ENCODE data around the gene PSMB7.

Gene PSMB7

DNA sequence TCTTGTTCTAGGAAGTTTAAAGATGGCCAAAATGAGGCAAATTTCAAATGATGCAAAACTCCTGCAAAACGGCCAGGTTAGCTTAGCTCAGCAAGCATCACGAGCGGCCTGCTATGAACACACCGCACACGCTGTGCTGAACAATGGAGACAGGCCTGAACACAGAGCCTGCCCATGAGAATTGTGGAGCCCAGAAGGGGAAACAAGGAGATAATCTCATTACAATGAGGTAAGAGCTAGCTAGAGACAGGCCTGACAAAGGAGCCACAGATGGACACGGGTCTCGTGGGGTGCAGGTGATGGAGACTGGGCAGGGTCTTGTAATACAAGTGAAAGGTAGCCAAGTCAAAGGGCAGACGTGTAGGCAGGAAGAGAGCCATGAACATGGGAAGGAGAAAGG, 50.2 kb downstream of the PSMB7 start:
- no peak overlapping the region for H3K27ac ChIP-seq (ENCODE audit: low read depth, low read length)
- H3K36me3 ChIP-seq (ENCODE audit: control insufficient read depth, insufficient read depth, low read length), result peaks cover 5% of the 10 kb centered on the region; the same call in 1 of the 2 replicates
- H3K27me3 ChIP-seq (ENCODE audit: control insufficient read depth, insufficient read depth, low read length), result no peaks in the 10 kb centered on the region
- 0 out of 2 replicates have a peak, but pooled peaks cover 3% of the 10 kb centered on the region for H3K4me1 ChIP-seq (ENCODE audit: control insufficient read depth, insufficient read depth, low read length)
- H3K9ac ChIP-seq (ENCODE audit: low read depth, low read length), result no peak overlapping the region
- no peaks in the 10 kb centered on the region for H3K9me3 ChIP-seq (ENCODE audit: control insufficient read depth, insufficient read depth, low read length)
- no peak overlapping the region for H3K4me3 ChIP-seq (ENCODE audit: low read depth, low read length)

DNA sequence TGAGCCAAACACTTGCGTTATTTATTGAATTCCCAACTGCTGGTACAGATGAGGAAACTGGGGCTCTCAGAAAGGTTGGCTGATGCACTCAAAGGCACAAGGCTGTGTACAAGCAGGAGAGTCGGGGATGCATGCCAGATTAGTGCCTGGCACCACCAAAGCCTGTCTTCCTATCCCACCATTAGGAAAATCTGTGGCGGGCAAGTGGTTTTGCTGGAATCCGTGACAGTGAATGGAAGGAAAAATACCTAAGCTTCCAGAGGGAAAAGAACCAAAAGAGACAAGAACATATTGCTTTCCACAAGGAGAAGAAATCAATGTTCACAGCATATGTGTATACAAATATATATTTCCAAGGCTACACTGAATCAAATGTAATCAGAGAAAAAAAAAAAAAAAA, 51.1 kb downstream of the PSMB7 start:
- H3K27ac ChIP-seq (ENCODE audit: low read depth, low read length), result no peak overlapping the region
- H3K4me3 ChIP-seq (ENCODE audit: low read depth, low read length), result no peak overlapping the region
- H3K36me3 ChIP-seq (ENCODE audit: control insufficient read depth, insufficient read depth, low read length), result peaks cover 5% of the 10 kb centered on the region; the same call in 1 of the 2 replicates
- H3K9ac ChIP-seq (ENCODE audit: low read depth, low read length), result no peak overlapping the region
- H3K4me1 ChIP-seq (ENCODE audit: control insufficient read depth, insufficient read depth, low read length), result no peaks in the 10 kb centered on the region
- H3K27me3 ChIP-seq (ENCODE audit: control insufficient read depth, insufficient read depth, low read length), result no peaks in the 10 kb centered on the region
- H3K9me3 ChIP-seq (ENCODE audit: control insufficient read depth, insufficient read depth, low read length), result no peaks in the 10 kb centered on the region

DNA sequence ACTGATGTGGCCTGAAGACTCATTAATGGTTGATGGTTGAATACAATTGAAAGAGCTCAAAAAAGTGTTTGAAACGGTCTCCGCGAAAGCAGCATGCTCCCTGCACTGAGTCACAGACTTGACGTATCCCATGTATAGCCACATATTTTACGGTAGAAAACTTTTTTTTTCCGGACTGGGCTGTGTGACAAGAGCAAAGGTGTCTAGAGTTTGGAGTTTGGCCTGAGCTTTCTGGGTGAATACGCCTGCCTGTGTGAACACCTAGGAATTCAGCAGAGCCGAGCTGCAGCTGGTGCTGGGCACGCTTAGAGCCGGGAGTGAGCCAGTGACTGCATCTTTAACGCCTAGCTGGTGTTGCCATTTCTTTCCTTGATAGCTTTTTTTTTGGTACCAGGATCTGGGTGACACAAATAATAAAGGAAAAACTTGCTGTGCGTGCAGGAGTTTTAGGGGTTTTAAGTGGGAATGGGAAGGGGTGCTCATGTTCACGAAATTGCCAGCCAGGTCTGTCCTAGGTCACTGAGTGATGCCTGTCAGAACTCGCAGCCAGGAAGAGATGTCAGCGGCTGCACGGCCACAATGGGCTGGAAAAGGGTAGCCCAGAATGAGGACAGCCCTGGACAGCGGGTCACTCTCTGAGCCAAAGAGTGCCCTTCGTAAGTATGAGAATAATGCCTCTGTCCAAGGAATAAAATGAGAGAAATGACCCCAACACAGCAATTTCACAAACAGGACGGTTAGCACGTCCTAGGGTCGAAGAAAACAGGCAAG, 51.7 kb downstream of the PSMB7 start:
- Histone ChIP-seq H3K9me3 (ENCODE audit: control insufficient read depth, insufficient read depth, low read length) (no peaks in the 10 kb centered on the region), H3K9ac (ENCODE audit: low read depth, low read length) (no peak overlapping the region), H3K36me3 (ENCODE audit: control insufficient read depth, insufficient read depth, low read length) (peaks cover 5% of the 10 kb centered on the region; the same call in 1 of the 2 replicates), H3K27ac (ENCODE audit: low read depth, low read length) (no peak overlapping the region), H3K4me1 (ENCODE audit: control insufficient read depth, insufficient read depth, low read length) (no peaks in the 10 kb centered on the region), H3K4me3 (ENCODE audit: low read depth, low read length) (no peak overlapping the region), H3K27me3 (ENCODE audit: control insufficient read depth, insufficient read depth, low read length) (no peaks in the 10 kb centered on the region)

DNA sequence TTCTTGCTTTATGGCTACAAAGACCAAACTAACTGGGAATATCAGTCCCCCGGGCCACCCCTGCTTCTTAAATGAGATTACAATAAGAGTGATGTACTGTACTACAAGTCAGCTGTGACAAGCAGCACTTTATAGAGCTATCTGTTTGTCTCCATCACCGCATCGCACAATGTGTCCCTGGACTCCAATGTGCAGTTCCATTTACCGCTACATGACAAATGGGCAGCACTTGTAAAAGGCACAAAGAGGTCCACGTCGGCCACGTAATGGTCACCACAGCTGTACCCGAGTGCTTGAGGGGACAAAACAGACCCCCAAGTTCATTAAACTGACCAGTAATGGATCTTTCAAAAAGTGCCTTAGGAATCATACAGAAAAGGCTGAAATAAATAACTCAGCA, 54.1 kb downstream of the PSMB7 start:
- H3K36me3 ChIP-seq (ENCODE audit: control insufficient read depth, insufficient read depth, low read length), result peaks cover 6% of the 10 kb centered on the region; the same call in 1 of the 2 replicates
- no peak overlapping the region for H3K4me3 ChIP-seq (ENCODE audit: low read depth, low read length)
- H3K27ac ChIP-seq (ENCODE audit: low read depth, low read length), result no peak overlapping the region
- no peaks in the 10 kb centered on the region for H3K9me3 ChIP-seq (ENCODE audit: control insufficient read depth, insufficient read depth, low read length)
- H3K4me1 ChIP-seq (ENCODE audit: control insufficient read depth, insufficient read depth, low read length), result no peaks in the 10 kb centered on the region
- H3K9ac ChIP-seq (ENCODE audit: low read depth, low read length), result no peak overlapping the region
- H3K27me3 ChIP-seq (ENCODE audit: control insufficient read depth, insufficient read depth, low read length), result no peaks in the 10 kb centered on the region

DNA sequence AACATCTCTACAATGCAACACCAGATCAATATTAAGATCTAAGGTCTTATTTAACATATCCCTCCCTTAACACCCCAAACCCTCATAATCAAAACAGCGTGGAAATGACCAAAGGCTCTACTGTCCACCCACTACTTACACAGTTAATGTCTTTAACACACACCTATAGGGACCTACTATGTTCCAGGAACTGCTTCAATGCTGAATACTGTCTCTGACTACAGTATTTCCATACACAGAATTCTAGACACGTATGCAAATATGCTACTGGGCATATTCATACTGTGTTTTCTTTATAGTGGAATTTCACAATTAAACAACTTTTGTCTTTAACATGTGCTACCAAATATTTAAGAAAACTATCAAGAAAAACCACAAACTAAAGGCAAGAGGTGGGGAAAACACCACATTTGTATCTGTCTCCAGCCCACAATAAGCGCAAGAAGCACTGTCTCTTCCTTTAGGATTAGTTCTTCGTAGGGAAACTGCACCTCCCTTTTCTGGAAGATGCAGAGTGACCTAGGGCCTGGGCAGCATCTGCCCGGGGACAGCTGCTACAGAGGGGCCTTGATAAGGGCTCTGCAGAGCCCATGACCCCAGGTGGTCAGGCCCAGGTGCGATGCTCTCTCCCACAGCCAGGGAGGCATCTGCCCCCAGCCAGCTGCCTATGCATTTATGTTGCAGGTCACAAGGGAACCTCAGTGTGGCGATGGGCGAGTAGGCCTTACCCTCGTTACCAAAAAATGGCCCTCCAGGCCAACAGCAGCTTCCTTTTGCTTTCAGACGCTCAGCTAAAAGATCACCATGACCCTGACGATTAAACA, 55.2 kb downstream of the PSMB7 start:
- H3K36me3 ChIP-seq (ENCODE audit: control insufficient read depth, insufficient read depth, low read length), result peaks cover 10% of the 10 kb centered on the region; the same call in 1 of the 2 replicates
- no peak overlapping the region for H3K9ac ChIP-seq (ENCODE audit: low read depth, low read length)
- no peaks in the 10 kb centered on the region for H3K9me3 ChIP-seq (ENCODE audit: control insufficient read depth, insufficient read depth, low read length)
- no peak overlapping the region for H3K27ac ChIP-seq (ENCODE audit: low read depth, low read length)
- no peaks in the 10 kb centered on the region for H3K4me1 ChIP-seq (ENCODE audit: control insufficient read depth, insufficient read depth, low read length)
- H3K27me3 ChIP-seq (ENCODE audit: control insufficient read depth, insufficient read depth, low read length), result no peaks in the 10 kb centered on the region
- H3K4me3 ChIP-seq (ENCODE audit: low read depth, low read length), result no peak overlapping the region

DNA sequence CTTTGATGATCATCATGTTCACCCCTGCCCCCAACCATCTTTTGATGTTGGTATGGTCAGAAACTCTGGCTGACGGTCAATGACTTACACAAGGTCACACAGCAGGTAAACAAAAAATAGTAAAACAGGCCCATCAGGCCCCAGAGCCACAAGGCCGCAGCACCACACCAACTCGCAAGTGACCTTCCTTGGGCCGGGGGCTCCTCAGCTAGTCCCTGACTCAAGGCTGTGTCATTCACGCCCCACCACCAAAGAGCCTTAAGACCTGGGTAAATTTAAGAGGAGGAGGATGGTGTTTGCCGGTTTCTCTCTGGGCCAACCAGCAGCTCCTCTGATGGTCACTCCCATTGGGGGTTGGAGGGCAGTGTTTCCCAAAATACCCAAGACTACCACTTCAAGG, 55.8 kb downstream of the PSMB7 start:
- Histone ChIP-seq H3K4me3 (ENCODE audit: low read depth, low read length) (no peak overlapping the region), H3K27ac (ENCODE audit: low read depth, low read length) (no peak overlapping the region), H3K4me1 (ENCODE audit: control insufficient read depth, insufficient read depth, low read length) (no peaks in the 10 kb centered on the region), H3K27me3 (ENCODE audit: control insufficient read depth, insufficient read depth, low read length) (no peaks in the 10 kb centered on the region), H3K9ac (ENCODE audit: low read depth, low read length) (no peak overlapping the region), H3K9me3 (ENCODE audit: control insufficient read depth, insufficient read depth, low read length) (no peaks in the 10 kb centered on the region), H3K36me3 (ENCODE audit: control insufficient read depth, insufficient read depth, low read length) (peaks cover 14% of the 10 kb centered on the region)

DNA sequence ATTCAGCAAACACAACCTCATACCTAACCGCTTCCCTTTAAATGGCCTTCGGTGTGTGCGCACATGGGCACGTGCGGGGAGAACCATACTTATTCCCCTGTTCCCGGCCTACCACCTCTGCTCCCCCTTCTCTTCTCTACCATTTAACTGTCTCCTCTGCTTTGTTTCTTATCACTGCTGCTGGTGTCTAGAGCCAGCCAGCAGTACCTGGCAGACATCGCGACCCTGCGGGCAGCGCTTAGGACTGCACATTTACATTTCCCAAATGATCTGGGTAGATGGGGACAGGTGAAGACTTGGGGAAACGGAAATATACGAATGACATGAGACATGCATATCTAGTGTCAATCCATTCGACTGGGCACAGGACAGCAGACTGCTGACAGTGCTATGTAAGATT, 56.6 kb downstream of the PSMB7 start:
- peaks cover 22% of the 10 kb centered on the region for H3K36me3 ChIP-seq (ENCODE audit: control insufficient read depth, insufficient read depth, low read length)

DNA sequence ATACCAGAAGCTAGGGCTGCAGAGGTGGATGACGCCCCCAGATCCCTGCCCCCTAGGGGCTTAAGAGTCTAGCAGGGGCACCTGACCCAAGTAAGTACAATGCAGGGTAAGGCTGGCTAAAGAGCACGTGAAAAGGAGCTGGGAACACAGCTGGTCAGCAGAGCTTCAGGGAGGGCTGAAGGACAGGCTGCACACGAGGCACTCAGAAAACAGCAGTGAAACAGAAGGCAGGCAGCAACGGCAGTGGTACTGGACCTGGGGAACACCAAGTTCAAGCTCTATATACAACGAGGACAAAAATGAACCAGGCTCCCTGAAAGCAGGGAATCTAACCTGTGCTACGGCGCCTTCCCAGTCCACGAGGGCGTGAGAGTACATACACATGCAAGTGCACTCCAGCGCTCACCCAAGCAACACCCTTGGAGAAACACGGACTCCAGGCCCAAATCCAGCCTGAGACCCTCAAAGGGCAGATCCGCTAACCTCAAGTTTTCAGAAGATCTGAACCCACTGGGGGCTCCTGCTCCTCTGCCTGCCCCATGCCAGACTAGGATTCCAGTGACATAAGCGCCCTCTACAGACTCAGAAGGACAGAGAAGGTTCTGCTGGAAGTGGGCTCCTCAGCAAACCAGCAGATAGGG, 57.4 kb downstream of the PSMB7 start:
- no peaks in the 10 kb centered on the region for H3K4me1 ChIP-seq (ENCODE audit: control insufficient read depth, insufficient read depth, low read length)
- H3K36me3 ChIP-seq (ENCODE audit: control insufficient read depth, insufficient read depth, low read length), result peaks cover 30% of the 10 kb centered on the region
- H3K9me3 ChIP-seq (ENCODE audit: control insufficient read depth, insufficient read depth, low read length), result no peaks in the 10 kb centered on the region
- H3K9ac ChIP-seq (ENCODE audit: low read depth, low read length), result no peak overlapping the region
- no peak overlapping the region for H3K27ac ChIP-seq (ENCODE audit: low read depth, low read length)
- H3K4me3 ChIP-seq (ENCODE audit: low read depth, low read length), result no peak overlapping the region
- no peaks in the 10 kb centered on the region for H3K27me3 ChIP-seq (ENCODE audit: control insufficient read depth, insufficient read depth, low read length)

More for the DNA sequence above, 56.6 kb downstream of the PSMB7 start:
- Histone ChIP-seq H3K9me3 (ENCODE audit: control insufficient read depth, insufficient read depth, low read length) (no peaks in the 10 kb centered on the region), H3K4me1 (ENCODE audit: control insufficient read depth, insufficient read depth, low read length) (no peaks in the 10 kb centered on the region), H3K9ac (ENCODE audit: low read depth, low read length) (no peak overlapping the region), H3K27ac (ENCODE audit: low read depth, low read length) (no peak overlapping the region), H3K27me3 (ENCODE audit: control insufficient read depth, insufficient read depth, low read length) (no peaks in the 10 kb centered on the region), H3K4me3 (ENCODE audit: low read depth, low read length) (no peak overlapping the region)

DNA sequence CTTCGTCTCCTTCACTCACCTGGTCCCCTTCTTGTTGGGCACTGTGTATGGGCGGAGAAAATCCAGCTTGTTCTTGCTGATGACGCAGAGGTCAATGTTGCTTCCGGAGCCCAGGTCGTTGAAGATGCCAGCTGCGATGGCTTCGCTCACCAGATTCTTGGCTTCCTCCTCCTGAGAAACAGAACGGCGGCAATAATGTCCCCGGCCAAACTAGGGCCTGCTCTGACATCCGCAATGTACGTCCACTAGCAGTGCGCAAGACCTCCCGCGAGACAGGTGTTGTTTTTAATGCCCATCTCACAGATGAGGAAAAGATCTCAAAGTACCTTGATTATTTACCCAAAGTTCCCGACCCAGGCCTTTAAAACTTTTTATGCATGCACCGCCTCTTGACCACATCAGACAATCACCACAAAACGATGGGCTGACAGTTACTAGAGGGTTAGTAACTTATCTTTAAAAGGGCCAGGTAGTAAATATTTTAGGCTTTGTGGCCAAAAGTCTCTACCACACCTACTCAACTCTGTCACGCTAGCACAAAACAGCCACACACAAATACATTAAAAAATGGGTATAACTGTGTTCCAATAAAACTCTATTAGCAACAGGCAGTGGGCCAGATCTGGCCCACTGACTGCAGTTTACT, 58.4 kb downstream of the PSMB7 start:
- Histone ChIP-seq H3K9ac (ENCODE audit: low read depth, low read length) (no peak overlapping the region), H3K9me3 (ENCODE audit: control insufficient read depth, insufficient read depth, low read length) (no peaks in the 10 kb centered on the region), H3K27me3 (ENCODE audit: control insufficient read depth, insufficient read depth, low read length) (no peaks in the 10 kb centered on the region), H3K4me1 (ENCODE audit: control insufficient read depth, insufficient read depth, low read length) (no peaks in the 10 kb centered on the region), H3K36me3 (ENCODE audit: control insufficient read depth, insufficient read depth, low read length) (peaks cover 40% of the 10 kb centered on the region), H3K27ac (ENCODE audit: low read depth, low read length) (no peak overlapping the region), H3K4me3 (ENCODE audit: low read depth, low read length) (no peak overlapping the region)

DNA sequence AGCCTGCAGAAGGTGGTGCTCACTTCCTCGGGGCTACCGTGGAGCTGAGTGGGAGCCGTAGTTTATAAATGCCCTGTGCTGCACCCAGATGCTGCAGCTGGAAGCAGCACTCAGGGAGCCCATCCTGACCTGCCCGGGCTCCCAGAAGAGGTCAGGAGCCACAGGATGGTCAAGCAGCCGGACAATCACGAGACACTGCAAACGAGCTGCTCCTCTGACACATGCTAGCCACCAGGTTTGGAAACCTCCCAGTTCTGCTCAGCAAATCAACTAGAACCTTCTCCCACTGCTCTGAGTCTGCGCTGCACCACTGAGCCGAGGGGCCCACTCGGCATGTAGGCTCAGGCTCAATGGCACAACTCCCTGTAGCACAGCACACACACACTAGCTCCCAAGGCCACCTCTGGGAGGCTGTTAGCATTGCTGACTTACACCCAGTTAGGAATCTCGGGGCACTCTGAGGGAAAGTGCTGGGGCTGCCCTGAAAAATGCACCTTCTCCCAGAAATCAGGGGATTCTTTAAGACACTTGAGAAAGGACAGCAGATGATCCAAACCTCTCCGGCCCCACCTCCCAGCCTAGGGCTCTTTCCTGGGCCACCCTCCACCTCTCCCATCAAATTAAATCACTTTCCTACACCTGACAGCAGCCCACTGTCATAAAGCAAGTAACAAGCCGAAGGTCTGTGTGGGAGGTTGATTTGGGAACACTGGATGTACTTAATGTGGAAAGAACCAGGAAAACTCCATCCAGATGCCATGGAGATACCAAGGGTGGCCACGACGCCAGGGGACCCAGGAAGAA, 59.1 kb downstream of the PSMB7 start:
- no peaks in the 10 kb centered on the region for H3K9me3 ChIP-seq (ENCODE audit: control insufficient read depth, insufficient read depth, low read length)
- no peak overlapping the region for H3K4me3 ChIP-seq (ENCODE audit: low read depth, low read length)
- no peaks in the 10 kb centered on the region for H3K4me1 ChIP-seq (ENCODE audit: control insufficient read depth, insufficient read depth, low read length)
- peaks cover 47% of the 10 kb centered on the region for H3K36me3 ChIP-seq (ENCODE audit: control insufficient read depth, insufficient read depth, low read length)
- H3K9ac ChIP-seq (ENCODE audit: low read depth, low read length), result no peak overlapping the region
- no peak overlapping the region for H3K27ac ChIP-seq (ENCODE audit: low read depth, low read length)
- H3K27me3 ChIP-seq (ENCODE audit: control insufficient read depth, insufficient read depth, low read length), result no peaks in the 10 kb centered on the region
